Bronchial smooth muscle cell (primary cell): ENCODE results near the gene SNX32. TPM values are rescaled to one million over a fixed set of nuclear protein-coding genes. Genes with fewer than 3 reads are reported as not detected.

Experiments
- total RNA-seq: library from RNA; depleted of rRNA; stranded (reverse); fragments of >200 nt; gene quantifications from 2 replicates; pipeline ENCODE4 v1.2.1, GENCODE V29; 2014

The SNX32 gene
- total RNA-seq = 4.0 and 4.1 TPM in 2 replicates

GRCh38 chr11:65833297-65834030, at the start of gene SNX32:
TSS of gene SNX32 (plus strand) at chr11:65833963. CDS start at chr11:65834066, 103 bp downstream.

DNA sequence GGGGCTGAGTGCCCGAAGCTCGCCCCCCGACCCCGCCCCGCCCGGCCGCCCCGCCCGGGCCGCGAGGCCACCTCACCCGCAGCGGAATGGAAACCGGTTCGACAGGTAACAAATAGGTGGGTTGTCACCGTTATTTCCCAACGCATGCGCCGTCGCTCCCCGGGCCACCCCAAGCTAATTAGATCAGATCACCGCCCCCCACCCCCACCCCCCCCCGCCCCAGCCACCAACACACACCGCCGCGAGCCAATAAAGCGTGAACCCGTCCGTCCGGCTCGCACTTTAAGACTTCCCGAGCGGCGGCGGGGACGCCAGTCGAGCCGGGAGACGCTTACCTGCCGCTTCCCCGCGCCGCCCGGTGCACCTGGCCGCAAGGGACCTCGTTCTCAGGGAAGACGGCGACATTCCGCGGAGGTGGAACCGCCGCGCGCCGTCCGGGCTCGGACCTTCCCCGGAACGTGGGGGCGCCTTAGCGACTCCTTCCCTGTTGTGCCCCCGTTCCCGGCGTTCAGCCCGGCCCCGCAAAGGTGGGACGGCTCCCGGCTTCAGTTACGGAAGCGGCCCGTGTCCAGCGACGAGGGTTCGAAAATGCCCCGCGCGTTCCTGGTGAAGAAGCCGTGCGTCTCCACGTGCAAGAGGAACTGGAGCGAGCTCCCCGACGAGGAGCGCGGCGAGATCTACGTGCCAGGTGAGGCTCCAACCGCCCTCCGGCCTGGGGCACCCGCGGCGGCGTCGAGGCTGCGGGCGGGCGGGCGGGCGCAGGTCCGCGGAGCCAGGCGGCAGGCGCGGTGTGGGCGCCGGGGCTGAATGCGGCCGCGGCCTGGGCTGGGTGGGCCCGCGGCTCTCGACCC, 46.8 kb upstream of the SNX32 start, which contains the start of gene OVOL1:
OVOL1 (plus strand) TSS at position 278 of the 851 bp plus-strand sequence; CDS start at position 589, 311 bp downstream.

GRCh38 chr11:65857853-65858680, 24.3 kb downstream of the SNX32 start, which contains the start of gene CFL1:
TSS of gene CFL1 (minus strand) at chr11:65858180. CDS start at chr11:65858099, 81 bp downstream.

GRCh38 chr11:65860278-65861164, 26.8 kb downstream of the SNX32 start, which contains the start of gene MUS81:
TSS of gene MUS81 (plus strand) at chr11:65860433. CDS start at chr11:65860754, 321 bp downstream.

DNA sequence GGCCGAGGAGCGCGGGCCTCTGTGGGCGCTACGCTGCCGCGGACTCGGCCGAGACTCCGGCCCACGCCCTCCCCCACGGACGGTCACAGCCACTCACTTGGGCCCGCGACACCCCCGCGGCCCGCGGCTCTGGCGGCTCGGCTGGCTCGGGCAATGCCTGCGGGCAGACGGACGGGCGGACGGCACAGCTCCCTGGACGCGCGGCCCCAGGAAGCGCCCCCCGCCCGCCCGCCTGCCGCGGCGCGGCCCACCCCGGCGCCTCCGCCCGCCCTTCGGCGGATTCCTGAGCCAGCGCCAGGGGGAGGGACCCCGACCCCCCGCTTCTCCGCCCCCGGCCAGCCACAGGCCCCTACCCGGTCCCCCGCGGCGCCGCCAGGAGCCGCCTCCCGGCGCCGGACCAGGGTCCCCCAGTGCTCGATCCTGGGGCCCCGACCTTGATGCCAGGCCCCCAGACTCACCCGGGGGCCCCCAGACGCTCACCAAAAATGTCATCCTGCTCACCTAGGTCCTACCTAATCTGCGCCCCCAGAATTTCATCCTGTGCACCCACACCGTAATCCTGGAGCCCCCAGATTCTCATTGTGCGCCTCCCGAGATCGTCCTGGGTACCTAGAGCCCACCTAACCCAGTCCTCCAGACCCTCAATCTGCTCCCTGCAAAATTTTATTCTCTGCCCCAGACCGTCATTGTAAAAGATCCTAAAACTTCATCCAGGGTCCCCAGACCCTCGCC, 39.0 kb downstream of the SNX32 start, which contains the start of gene EFEMP2:
EFEMP2 (minus strand) TSS at position 215 of the 732 bp plus-strand sequence. CDS start 446 bp downstream, outside the sequence.

GRCh38 chr11:65879617-65880016, 45.9 kb downstream of the SNX32 start, which contains the start of gene CTSW:
TSS of gene CTSW (plus strand) at chr11:65879837. CDS start at chr11:65879855, 18 bp downstream.

GRCh38 chr11:65888163-65888814, 54.5 kb downstream of the SNX32 start, which contains the start of gene FIBP:
TSS of gene FIBP (minus strand) at chr11:65888471. CDS start at chr11:65888418, 53 bp downstream.

DNA sequence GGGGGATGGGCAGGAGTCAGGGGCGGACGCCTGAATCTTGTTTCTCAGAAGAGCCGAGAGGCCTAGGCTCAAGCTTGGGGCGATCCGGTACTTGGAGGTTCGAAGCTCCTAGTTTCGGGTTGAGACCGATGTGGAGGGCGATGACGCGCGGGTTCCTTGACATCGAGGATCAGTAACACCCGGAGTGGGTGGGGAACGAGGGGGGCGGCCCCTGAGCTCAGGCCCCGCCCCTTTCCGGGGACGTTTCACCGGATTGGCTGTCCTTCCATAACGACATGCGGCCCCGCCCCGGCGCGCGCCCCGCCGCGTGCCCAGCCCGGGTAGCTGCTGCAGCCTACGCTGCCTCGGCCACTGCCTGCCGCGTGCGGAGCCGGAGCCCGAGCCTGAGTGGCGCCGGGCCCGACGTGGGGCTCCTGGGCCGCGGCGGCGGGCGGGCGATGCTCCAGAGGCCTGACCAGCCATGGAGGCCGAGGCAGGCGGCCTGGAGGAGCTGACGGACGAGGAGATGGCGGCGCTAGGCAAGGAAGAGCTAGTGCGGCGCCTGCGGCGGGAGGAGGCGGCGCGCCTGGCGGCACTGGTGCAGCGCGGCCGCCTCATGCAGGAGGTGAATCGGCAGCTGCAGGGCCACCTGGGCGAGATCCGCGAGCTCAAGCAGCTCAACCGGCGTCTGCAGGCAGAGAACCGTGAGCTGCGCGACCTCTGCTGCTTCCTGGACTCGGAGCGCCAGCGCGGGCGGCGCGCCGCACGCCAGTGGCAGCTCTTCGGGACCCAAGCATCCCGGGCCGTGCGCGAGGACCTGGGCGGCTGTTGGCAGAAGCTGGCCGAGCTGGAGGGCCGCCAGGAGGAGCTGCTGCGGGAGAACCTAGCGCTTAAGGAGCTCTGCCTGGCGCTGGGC, 56.8 kb downstream of the SNX32 start, which contains the start of gene CCDC85B:
CCDC85B (plus strand) TSS at position 350 of the 895 bp plus-strand sequence; CDS start at position 461, 111 bp downstream.

DNA sequence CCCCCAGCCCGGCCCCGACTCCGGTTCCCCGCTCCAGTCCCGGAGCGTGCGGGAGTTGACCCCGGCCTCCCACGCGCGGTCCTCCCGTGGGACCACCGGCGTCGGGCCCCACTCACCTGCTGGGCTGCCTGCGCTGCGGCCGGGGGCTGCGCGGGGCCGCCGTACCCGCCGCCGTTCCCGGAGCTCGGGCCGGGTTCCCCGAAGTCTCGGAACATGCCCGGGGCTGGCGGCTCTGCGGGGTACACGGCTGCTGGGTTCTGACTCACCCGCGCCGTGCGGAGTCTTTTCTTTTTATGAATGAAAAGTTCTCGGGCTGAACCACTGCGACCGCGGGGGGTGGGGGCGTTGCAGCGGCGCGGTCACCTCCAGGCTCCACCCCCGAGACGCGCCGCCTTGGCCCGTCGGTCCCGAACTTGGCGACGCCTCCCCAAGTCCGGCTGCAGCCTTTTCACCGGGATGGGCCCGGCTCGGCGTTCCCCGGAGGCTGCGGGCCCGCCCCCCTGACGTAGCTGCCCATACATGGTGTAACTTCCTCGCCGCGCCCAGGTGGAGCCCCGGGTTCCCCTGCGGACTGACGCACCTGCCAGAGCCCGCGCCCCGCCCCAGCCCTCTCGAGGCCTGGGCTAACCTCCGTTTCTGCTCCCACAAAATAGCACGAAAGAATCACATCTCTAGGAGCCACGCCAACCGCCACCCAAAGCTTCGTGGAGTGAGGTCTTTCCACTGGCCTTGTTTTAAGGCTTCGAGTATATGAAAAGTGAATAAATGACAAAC, 66.5 kb downstream of the SNX32 start, which contains the start of gene FOSL1:
FOSL1 (minus strand) TSS at position 264 of the 774 bp plus-strand sequence; CDS start at position 215, 49 bp downstream.

Other genes with a start within 250 kb of the SNX32 start
- gene KCNK7, start 238.2 kb upstream of the SNX32 start, total RNA-seq = 0.09 and 0.16 TPM in 2 replicates
- gene MAP3K11, start 219.7 kb upstream of the SNX32 start, total RNA-seq = 15.2 and 17.5 TPM in 2 replicates
- gene PCNX3, start 218.2 kb upstream of the SNX32 start, total RNA-seq = 8.8 and 10.0 TPM in 2 replicates
- gene SIPA1, start 195.9 kb upstream of the SNX32 start, total RNA-seq = 12.5 and 14.5 TPM in 2 replicates
- gene RELA, start 171.0 kb upstream of the SNX32 start, total RNA-seq = 13.4 and 17.4 TPM in 2 replicates
- 39.7 and 64.7 TPM in 2 replicates for gene KAT5, start 121.7 kb upstream of the SNX32 start, total RNA-seq
- gene RNASEH2C, start 113.2 kb upstream of the SNX32 start, total RNA-seq = 32.8 and 35.3 TPM in 2 replicates
- 2.6 and 3.3 TPM in 2 replicates for gene AP5B1, start 53.0 kb upstream of the SNX32 start, total RNA-seq
- not detected in 2 replicates for gene OVOL1, start 46.9 kb upstream of the SNX32 start, total RNA-seq
- gene CFL1, start 24.2 kb downstream of the SNX32 start, total RNA-seq = 769 and 930 TPM in 2 replicates
- 27.0 and 30.1 TPM in 2 replicates for gene MUS81, start 26.5 kb downstream of the SNX32 start, total RNA-seq
- gene EFEMP2, start 38.8 kb downstream of the SNX32 start, total RNA-seq = 71.1 and 101 TPM in 2 replicates
- not detected in 2 replicates for gene CTSW, start 45.9 kb downstream of the SNX32 start, total RNA-seq
- 186 and 241 TPM in 2 replicates for gene FIBP, start 54.5 kb downstream of the SNX32 start, total RNA-seq
- 54.1 and 86.5 TPM in 2 replicates for gene CCDC85B, start 56.7 kb downstream of the SNX32 start, total RNA-seq
- gene FOSL1, start 66.4 kb downstream of the SNX32 start, total RNA-seq = 1.7 and 3.9 TPM in 2 replicates
- gene C11orf68, start 85.1 kb downstream of the SNX32 start, total RNA-seq = 18.6 and 23.2 TPM in 2 replicates
- 189 and 480 TPM in 2 replicates for gene DRAP1, start 85.5 kb downstream of the SNX32 start, total RNA-seq
- 0.16 TPM in 1 of 2 replicates, not detected in the other for gene TSGA10IP, start 111.5 kb downstream of the SNX32 start, total RNA-seq
- 66.4 and 70.3 TPM in 2 replicates for gene SART1, start 127.8 kb downstream of the SNX32 start, total RNA-seq
- gene EIF1AD, start 168.2 kb downstream of the SNX32 start, total RNA-seq = 20.0 and 27.8 TPM in 2 replicates
- 10.6 and 15.3 TPM in 2 replicates for gene BANF1, start 168.5 kb downstream of the SNX32 start, total RNA-seq
- gene CST6, start 178.0 kb downstream of the SNX32 start, total RNA-seq = 0.16 and 0.17 TPM in 2 replicates
- under 0.01 TPM in 1 of 2 replicates, not detected in the other for gene CATSPER1, start 192.5 kb downstream of the SNX32 start, total RNA-seq
- under 0.01 TPM in 1 of 2 replicates, not detected in the other for gene GAL3ST3, start 215.2 kb downstream of the SNX32 start, total RNA-seq
- 101 and 103 TPM in 2 replicates for gene SF3B2, start 218.4 kb downstream of the SNX32 start, total RNA-seq
- 22.5 and 39.4 TPM in 2 replicates for gene PACS1, start 236.3 kb downstream of the SNX32 start, total RNA-seq